ENCODE measurements around the gene CAPN5.
A peak's percentile ranks its signal among the peaks of the same experiment; 100 is the strongest.

CAPN5 gene

DNA sequence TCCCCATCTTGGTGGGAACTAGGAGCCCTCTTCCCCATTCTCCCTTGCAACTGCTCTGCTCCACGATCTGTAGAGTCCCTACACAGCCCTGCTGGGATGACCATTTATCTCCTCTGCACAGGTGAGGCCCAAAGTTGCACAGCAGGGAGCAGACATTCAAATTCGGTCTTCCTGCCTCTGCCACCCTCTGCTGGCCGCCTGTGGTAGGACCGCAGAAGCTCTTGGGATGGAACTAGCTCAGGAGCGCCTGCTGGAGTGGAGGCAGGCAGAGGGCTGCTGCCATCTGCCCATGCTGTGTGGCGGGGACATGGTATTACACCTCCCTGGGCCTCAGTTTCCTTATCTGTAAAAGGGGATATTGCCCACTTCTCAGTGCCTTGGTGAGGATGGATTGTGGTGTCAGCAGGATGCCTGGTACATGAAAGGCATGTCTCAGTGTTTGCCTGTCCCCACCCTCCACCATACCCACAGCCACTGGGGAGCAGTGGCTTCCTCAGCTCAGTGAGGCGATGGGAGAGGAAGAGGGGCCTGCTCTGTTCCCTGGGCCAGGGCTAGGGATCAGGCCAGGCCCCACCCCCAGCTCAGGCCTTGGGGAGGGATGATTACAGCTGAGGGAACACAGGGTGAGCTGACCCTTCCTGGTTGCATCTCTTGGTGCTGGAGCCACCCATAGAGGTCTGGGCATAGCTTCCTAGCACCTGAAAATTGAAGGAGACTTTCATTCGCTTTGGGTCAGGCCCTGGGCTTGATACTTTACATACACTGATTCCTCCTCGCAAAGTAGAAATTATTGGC lies 24.6 kb downstream of the CAPN5 start:
- TF ChIP-seq GABPA (IDR thresholded peaks at IDR 0.05; ENCODE audit: low read depth) (no peak), POLR2AphosphoS5 (IDR thresholded peaks at IDR 0.05; ENCODE audit: low read depth) (no peak), SPI1 (IDR thresholded peaks at IDR 0.05; ENCODE audit: borderline replicate concordance, low read depth) (no peak)
- TF ChIP-seq, protein P1, sequence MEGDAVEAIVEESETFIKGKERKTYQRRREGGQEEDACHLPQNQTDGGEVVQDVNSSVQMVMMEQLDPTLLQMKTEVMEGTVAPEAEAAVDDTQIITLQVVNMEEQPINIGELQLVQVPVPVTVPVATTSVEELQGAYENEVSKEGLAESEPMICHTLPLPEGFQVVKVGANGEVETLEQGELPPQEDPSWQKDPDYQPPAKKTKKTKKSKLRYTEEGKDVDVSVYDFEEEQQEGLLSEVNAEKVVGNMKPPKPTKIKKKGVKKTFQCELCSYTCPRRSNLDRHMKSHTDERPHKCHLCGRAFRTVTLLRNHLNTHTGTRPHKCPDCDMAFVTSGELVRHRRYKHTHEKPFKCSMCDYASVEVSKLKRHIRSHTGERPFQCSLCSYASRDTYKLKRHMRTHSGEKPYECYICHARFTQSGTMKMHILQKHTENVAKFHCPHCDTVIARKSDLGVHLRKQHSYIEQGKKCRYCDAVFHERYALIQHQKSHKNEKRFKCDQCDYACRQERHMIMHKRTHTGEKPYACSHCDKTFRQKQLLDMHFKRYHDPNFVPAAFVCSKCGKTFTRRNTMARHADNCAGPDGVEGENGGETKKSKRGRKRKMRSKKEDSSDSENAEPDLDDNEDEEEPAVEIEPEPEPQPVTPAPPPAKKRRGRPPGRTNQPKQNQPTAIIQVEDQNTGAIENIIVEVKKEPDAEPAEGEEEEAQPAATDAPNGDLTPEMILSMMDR (IDR thresholded peaks at IDR 0.05; ENCODE audit: insufficient read depth, low read length) = peak; percentile 81
- peak; percentile 25 to 73 for DNase-seq (ENCODE audit: low read depth in 1 of 2, low spot score in 1 of 2)
- H3K27ac ChIP-seq (replicated peaks) = no peak overlapping the region
- no peaks in the 10 kb centered on the region for H3K27me3 ChIP-seq (ENCODE audit: insufficient read depth, poor library complexity, severe bottlenecking)
- H3K4me3 ChIP-seq (replicated peaks; ENCODE audit: insufficient read depth, low read length) = no peak overlapping the region

DNA sequence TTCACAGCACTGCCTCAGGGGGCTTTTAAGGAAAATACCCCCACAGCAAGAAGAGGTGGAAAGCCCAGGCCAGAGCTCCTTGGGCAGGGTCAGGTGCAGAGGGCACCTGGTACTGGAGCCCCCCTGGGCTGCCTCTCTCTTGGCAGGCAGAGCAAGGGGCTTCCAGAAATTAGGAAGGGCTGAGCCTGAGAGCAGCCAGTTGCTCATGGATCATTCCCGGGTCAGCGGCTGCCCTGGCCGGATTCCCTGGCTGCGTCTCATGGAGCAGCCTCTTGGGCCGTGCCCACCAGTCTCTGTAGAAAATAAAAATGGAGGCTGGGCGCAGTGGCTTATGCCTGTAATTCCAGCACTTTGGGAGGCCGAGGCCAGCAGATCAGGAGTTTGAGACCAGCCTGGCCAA lies 25.6 kb downstream of the CAPN5 start:
- DNase-seq (ENCODE audit: low read depth in 1 of 2, low spot score in 1 of 2) = no peak
- TF ChIP-seq GABPA (IDR thresholded peaks at IDR 0.05; ENCODE audit: low read depth) (no peak), POLR2AphosphoS5 (IDR thresholded peaks at IDR 0.05; ENCODE audit: low read depth) (no peak), SPI1 (IDR thresholded peaks at IDR 0.05; ENCODE audit: borderline replicate concordance, low read depth) (no peak)
- TF ChIP-seq, protein P2, sequence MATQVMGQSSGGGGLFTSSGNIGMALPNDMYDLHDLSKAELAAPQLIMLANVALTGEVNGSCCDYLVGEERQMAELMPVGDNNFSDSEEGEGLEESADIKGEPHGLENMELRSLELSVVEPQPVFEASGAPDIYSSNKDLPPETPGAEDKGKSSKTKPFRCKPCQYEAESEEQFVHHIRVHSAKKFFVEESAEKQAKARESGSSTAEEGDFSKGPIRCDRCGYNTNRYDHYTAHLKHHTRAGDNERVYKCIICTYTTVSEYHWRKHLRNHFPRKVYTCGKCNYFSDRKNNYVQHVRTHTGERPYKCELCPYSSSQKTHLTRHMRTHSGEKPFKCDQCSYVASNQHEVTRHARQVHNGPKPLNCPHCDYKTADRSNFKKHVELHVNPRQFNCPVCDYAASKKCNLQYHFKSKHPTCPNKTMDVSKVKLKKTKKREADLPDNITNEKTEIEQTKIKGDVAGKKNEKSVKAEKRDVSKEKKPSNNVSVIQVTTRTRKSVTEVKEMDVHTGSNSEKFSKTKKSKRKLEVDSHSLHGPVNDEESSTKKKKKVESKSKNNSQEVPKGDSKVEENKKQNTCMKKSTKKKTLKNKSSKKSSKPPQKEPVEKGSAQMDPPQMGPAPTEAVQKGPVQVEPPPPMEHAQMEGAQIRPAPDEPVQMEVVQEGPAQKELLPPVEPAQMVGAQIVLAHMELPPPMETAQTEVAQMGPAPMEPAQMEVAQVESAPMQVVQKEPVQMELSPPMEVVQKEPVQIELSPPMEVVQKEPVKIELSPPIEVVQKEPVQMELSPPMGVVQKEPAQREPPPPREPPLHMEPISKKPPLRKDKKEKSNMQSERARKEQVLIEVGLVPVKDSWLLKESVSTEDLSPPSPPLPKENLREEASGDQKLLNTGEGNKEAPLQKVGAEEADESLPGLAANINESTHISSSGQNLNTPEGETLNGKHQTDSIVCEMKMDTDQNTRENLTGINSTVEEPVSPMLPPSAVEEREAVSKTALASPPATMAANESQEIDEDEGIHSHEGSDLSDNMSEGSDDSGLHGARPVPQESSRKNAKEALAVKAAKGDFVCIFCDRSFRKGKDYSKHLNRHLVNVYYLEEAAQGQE (IDR thresholded peaks at IDR 0.05; ENCODE audit: insufficient replicate concordance, low read depth) = no peak
- TF ChIP-seq, protein P1 (IDR thresholded peaks at IDR 0.05; ENCODE audit: insufficient read depth, low read length) = no peak
- no peak overlapping the region for H3K27ac ChIP-seq (replicated peaks)
- H3K27me3 ChIP-seq (ENCODE audit: insufficient read depth, poor library complexity, severe bottlenecking) = no peaks in the 10 kb centered on the region
- no peak overlapping the region for H3K4me3 ChIP-seq (replicated peaks; ENCODE audit: insufficient read depth, low read length)

DNA sequence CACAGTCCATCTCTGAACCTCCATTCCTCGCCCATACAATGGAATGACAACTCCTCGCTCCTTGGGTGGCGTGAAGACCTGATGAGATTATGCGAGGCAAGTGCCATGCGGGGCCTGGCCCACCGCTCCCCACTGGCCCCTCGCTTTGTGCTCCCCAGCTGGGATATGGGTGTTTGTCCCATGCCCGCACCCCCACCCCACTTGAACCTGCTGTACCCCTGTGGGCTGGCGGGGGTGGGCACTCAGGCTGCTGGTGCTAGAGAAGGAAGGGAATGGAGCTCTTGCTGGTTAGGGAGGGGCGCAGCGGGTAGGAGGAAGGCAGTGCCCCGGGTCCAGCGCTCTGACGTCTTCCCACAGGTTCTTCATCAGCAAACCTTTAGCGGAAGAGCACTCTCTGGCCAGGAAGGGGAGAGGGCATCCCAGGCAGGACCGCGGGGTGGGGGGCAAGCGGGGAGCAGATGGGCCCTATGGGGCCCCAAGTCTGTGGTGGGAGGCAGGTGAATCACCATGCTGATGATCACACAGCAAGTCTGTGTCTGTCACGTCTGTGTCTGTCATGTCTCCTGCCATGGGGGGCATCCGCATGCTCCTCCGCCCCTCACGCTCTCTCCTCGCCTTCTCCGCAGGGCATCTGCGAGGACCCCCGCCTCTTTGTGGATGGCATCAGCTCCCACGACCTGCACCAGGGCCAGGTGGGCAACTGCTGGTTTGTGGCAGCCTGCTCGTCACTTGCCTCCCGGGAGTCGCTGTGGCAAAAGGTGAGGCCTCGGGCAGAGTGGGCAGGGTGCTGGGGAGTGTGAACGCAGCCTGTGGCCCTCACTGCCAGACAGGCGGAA lies 26.5 kb downstream of the CAPN5 start:
- H3K4me3 ChIP-seq (replicated peaks; ENCODE audit: insufficient read depth, low read length) = no peak overlapping the region
- DNase-seq (ENCODE audit: low read depth in 1 of 2, low spot score in 1 of 2) = no peak
- no peak overlapping the region for H3K27ac ChIP-seq (replicated peaks)
- no peaks in the 10 kb centered on the region for H3K27me3 ChIP-seq (ENCODE audit: insufficient read depth, poor library complexity, severe bottlenecking)
- TF ChIP-seq SPI1 (IDR thresholded peaks at IDR 0.05; ENCODE audit: borderline replicate concordance, low read depth) = no peak
- TF ChIP-seq, protein P2 (IDR thresholded peaks at IDR 0.05; ENCODE audit: insufficient replicate concordance, low read depth) = no peak
- TF ChIP-seq, protein P1 (IDR thresholded peaks at IDR 0.05; ENCODE audit: insufficient read depth, low read length) = no peak
- TF ChIP-seq POLR2AphosphoS5 (IDR thresholded peaks at IDR 0.05; ENCODE audit: low read depth) = no peak
- no peak for TF ChIP-seq GABPA (IDR thresholded peaks at IDR 0.05; ENCODE audit: low read depth)

Data from HL-60 (cell line).